Measurements from ENCODE around the gene LSM14A.
"Not testable (repeated sequence)": the region's sequence is repeated elsewhere in the genome, so short reads cannot be mapped to it uniquely, and the experiment has no call there.

LSM14A gene

DNA sequence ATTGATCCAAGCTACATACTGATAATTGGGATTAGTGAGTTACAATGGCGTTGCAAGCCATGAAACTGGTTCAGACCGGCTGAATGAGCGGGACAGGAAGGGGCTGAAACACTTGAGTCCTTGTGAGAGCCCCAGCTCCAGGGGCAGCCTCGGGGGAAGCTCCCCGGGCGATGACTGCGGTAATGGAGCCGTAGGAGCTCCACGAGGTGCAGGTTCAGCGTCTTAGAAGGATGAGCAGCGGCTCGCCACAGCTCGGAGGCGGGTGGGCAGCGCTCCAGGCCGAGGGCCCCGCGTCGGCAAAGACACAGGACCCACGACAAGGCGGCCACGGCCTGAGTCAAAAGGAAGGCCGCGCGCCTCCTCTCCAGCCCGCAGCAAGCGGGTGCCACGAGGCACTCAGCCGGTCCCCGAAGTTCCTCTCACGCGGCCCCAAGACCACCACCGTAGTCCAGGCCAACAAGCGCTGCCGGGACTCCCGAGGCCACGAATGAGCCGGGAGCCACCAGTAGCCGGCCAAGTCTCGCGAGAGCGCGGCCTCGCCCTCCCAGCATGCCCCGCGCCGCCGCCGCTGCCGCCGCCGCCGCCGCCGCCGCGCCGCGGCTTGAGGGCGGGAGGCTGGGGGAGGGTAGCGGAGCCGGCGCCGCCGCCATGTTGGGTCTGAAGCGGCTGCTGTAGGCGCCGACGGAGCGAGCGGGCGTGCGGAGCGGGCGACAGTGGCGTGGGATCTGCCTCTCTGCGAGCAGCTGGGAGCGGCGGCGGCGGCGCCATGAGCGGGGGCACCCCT is at the start of gene LSM14A:
TSS of gene LSM14A (plus strand) at position 628 of the 784 bp plus-strand sequence. CDS start at position 767, 139 bp downstream.
- no peak for FAIRE-seq

DNA sequence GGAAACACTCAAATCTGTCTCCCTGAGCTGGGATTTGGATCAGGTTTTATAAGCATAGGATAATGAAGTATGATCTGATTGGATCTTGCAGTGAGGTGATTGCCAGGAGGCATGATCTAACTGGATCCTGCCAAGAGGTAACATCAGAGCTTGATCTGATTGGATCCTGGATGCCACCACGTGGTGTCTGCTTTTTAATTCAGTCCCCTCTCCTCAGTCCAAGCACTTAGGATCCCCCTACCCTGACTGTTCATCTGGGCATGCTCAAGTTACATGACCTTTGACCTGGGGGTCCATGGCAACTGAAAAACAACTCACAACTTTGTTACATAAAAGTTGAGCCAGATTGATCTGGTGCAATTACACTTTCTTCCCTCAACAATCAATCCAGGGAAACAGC is 47.5 kb upstream of the LSM14A start:
- FAIRE-seq: no peak

DNA sequence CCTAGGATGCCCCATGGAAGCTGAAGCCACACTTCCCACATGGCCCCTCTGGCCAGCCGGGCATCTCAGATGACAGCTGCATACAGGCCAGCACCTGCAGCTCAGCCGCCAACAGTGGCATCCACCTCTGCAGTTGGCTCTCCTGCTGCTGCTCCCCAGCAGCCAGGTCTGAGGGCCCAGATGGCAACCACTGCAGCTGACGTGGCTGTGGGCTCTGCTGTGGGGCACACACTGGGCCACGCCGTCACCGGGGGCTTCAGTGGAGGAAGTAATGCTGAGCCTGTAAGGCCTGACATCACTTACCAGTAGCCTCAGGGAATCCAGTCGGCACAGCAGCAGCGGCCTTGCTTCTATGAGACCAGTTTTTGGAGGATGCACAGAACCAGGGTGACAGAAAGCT is 45.3 kb upstream of the LSM14A start:
- no peak for FAIRE-seq

DNA sequence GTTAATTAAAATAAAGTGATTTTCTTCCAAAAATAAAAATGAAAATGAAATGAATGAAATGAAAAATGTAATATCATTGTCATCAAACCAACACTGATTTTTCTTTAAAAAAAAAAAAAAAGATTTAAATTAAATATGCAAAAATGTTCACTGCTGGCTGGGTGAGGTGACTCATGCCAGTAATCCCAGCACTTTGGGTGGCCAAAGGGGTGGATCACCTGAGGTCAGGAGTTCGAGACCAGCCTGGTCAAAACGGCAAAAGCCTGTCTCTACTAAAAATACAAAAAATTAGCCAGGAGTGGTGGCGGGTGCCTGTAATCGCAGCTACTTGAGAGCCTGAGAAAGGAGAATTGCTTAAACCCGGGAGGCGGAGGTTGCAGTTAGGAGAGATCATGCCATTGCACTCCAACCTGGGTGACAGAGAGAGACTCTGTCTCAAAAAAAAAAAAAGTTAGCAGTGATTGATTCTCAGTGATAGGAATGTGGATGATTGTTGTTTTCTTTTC is 44.6 kb upstream of the LSM14A start:
- FAIRE-seq: no peak

DNA sequence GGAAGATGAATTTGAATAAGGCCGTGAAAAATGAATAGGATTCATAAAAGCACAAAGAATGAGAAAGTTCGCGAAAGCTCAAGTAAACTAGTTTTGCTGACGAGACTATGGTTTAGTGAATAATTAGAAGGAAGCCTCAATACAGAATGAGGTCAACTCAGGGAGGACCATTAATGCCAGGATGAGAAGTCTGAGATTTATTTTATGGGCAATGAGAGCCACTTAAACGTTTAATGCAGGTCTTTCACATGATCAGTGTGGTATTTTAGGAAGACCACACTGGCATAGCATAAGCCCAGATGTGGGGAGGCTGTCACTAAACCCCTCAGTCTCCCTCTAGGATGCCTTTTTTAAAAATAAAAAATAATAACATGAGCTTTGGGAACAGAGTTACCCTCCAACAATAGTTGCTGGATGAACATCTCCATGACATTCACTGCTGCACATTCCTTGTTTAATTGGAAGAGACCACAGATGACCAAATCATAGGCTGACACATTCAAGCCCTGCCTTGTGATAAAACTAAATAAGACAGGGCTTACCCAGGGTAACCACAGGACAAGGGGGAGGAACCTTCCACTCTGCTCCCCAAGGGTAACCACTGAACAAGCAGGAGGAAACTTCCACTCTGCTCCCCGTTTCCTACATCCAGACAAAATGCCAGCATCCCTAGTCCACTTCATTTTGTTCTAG is 43.6 kb upstream of the LSM14A start:
- no peak for FAIRE-seq

DNA sequence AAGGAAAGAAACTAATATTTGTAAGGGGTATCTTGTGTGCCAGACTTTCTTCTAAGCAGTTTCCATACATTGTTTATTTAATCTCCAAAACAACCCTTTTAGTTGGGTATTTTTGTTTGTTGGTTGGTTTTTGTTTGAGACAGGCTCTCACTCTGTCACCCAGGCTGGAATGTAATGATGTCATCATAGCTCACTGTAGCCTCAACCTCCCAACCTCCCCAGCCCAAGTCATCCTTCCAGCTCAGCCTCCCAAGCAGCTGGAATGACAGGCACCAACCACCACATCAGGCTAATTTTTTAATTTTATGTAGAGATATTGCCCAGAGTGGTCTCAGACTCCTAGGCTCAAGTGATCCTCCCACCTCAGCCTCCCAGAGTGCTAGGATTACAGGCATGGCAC is 41.2 kb upstream of the LSM14A start:
- no peak for FAIRE-seq

DNA sequence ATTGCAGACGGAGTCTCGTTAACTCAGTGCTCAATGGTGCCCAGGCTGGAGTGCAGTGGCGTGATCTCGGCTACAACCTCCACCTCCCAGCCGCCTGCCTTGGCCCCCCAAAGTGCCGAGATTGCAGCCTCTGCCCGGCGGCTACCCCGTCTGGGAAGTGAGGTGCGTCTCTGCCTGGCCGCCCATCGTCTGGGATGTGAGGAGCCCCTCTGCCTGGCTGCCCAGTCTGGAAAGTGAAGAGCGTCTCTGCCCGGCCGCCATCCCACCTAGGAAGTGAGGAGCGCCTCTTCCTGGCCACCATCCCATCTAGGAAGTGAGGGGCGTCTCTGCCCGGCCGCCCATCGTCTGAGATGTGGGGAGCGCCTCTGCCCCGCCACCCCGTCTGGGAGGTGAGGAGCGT is 40.2 kb upstream of the LSM14A start:
- FAIRE-seq: not testable (repeated sequence)

DNA sequence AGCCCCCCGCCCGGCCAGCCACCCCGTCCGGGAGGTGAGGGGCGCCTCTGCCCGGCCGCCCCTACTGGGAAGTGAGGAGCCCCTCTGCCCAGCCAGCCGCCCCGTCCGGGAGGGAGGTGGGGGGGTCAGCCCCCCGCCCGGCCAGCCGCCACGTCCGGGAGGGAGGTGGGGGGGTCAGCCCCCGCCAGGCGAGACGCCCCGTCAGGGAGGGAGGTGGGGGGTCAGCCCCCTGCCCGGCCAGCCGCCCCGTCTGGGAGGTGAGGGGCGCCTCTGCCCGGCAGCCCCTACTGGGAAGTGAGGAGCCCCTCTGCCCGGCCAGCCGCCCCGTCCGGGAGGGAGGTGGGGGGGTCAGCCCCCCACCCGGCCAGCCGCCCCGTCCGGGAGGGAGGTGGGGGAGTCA is 39.6 kb upstream of the LSM14A start:
- not testable (repeated sequence) for FAIRE-seq

DNA sequence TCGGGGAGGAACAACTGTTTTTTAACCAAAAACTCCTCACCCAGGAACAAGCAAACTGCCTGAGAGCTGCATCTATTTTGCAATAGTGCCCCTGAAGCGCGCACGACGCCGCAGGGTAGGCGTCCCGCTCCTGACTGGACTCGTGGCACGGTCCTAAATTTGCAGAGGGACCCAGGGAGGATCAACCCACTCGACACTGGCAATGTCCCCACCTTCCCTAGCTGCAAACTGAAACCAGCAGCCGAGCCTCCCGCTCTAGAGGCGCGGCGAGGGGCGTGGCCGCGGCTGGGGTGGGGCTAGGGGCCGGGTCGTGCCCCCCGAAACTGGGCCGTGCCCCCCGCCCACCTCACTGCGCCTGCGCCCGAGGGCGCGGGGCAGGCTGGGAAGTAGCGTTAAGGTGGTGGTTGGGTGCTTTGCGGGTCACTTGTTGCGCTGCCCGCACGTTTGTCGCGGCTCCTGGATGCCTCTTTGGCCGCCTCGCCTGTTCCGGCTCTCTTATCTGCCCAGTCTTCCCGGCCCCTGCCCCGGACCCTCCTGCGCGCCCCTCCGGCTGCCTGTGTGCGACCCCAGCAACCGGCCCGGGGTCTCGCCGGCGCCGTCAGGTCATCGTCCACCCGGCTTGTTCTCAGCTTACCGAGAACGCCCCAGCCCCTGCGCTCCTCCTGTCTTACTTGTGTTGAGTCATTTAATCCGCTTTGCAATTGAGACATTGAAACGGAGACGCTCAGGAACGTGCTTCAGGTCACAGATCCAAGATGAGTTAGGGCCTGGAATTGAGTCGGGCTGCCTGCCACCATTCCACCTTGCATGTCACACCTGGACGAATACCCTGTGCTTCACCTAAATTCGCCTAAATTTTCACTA is 37.9 kb upstream of the LSM14A start:
- no peak for FAIRE-seq

DNA sequence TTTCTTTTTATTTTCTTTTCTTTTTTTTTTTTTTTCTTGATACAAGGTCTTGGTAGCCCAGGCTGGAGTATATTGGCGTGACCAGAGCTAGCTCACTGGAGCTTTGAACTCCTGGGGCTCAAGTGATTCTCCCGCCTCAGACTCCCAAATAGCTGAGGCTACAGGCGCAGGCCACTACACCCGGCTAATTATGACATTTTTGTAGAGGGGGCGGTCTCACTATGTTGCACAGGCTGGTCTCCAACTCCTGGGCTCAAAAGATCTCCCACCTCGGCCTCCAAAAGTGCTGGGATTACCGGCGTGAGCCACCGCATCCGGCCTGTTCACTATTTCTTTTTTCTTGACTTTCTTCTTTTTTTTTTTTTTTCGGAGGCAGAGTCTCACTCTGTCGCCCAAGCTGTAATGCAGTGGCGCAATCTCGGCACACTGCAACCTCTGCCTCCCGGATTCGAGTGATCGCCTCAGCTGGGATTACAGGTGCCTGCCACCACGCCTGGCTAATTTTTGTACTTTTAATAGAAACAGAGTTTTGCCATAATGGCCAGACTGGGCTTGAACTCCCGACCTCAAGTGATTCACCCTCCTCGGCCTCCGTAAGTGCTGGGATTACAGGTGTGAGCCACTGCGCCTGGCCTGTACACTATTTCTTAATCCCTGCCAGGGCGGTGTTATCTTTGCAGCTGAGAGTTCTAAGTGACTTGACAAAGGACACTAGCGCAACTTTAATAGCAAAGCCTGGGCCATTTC is 37.1 kb upstream of the LSM14A start:
- no peak for FAIRE-seq

DNA sequence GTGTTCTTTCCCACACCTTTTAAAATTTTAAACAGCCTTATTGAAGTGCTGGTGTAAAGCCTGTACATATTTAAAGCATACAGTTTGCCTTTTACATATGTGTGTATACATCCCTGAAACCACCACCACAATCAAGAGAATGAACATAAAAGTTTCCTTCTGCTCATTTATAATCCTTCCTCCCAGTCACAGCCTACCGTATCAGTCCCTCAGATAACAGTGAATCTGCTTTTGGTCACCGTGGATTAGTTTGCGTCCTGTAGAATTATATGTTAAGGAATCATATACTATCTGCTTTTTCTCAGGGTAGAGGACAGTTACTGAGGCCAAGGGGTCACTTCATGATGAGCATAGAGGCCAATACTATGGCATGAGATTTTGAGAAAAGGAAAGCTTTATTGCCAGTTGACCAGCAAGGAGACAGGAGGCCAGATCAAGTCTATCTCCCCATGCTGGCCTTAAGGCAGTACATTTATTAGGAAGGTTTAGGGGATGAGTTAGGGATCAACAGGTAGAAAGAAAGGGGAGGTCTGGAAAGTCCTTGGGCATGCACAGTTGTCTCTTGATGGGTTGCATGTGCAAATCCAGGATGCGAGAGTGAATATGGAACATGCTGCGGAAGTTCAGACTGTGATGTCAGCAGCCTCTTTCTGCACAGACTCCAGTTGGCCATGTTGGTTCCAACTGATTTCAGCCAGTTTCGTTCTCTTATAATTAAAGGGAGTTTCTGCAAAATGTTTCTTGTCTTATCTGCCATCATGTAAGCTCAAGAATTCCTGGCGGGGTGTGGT is 36.3 kb upstream of the LSM14A start:
- no peak for FAIRE-seq

DNA sequence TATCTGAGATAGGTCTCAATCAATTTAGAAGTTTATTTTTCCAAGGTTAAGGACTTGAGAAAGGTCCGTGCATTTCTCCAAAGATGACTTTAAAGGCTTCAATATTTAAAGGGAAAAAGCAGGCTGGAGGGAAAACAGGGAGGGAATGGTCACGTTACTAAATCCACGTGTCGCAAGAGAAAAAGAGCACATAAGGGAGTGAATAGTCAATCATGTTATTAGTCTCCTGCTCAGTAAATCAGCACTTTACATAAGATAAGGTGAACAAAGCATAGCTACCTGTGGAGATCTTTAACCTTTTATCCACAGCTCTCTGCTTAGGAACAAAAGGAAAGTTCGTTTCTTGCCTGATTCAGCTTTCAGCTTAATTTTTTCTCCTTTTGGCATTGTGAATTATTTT is 31.3 kb upstream of the LSM14A start:
- no peak for FAIRE-seq

DNA sequence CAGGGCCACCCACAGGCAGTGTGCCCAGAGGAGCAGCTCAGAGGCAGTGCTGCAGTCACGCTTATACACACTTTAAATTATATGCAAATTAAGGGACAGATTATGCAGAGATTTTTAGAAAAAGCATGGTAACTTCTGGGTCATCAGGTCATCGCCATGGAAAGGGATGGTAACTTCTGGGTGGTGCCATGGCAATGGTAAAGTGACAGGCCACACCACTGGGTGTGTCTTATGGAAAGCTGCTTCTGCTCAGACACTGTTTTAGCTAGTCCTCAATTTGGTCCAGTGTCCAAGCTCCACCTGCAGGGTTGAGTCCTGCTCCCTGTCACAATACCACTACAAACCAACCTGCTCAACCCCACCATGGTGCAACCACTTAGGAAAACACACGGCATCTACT is 29.9 kb upstream of the LSM14A start:
- no peak for FAIRE-seq

DNA sequence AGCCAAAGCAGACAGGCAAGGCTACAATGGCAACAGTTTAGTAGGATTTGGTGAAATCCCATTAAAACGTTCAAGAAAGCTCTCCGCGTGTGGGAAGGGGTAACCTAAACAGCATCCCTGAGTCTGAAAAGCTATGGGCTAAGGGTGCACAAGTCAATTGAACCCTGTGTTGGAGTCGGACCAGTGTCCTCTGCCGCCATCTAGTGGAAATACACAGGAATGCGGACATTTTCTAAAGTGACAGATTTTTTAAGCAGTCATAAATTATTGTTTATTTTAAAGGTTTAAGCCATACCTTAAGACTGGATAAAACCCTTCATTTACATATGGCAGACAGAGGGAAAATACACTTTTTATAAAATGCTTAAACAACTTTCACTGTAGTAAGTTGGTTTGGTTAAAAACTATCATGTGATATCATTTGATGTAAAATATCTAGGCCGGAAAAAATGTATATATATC is 26.5 kb upstream of the LSM14A start:
- peak; percentile 91 for FAIRE-seq

DNA sequence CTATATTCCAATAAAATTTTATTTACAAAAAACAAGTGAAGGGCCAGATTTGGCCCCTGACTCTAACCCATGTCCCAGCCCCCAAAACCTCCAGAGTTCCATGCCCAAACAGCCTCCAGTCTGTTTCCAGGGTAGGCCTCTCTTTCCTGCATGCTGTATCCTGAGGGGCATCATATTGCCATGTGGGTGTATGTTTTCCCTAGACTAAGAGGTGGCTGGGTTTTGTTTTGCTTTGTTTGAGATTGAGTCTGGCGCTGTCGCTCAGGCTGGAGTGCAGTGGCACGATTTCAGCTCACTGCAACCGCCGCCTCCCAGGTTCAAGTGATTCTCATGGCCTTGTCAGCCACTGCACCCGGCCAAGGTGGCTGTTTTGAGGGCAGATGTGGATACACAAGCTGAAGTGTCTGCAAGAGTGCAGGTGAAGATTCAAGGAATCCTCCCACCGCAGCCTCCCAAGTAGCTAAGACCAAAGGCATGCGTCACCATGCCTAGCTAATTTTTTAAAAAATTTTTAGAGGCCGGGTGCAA is 23.6 kb upstream of the LSM14A start:
- no peak for FAIRE-seq

DNA sequence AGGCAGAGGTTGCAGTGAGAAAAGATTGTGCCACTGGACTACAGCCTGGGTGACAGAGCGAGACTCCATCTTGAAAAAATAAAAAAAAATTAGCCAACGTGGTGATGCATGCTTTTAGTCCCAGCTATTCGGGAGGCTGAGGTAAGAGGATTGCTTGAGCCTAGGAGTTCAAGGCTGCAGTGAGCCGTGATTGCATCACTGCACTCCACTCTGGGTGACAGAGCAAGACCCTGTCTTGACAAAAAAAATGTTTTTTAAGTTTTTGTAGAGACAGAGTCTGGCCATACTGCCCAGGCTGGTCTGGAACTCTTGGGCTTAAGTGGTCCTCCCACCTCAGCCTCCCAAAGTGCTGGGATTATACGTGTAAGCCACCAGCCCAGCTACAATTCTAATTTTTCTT is 22.4 kb upstream of the LSM14A start:
- no peak for FAIRE-seq

DNA sequence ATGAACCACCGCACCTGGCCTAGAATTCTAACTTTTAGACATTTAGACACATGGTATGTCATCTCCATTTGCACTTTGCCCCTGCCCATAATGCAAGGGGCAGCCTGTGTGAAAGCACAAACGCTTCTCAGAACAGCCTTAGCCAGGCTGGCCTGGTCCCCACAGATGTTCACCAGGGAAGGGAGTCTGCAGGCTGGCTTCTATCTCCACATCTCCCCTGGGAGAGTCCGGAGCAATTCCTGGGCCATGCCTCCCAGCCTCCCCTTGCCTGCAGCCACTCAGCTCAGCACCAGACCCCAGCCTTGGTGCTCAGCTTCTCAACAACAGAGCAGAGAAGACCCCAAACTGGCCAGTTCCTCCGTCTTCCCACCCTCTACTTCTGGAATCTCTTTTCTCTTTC is 21.7 kb upstream of the LSM14A start:
- no peak for FAIRE-seq

DNA sequence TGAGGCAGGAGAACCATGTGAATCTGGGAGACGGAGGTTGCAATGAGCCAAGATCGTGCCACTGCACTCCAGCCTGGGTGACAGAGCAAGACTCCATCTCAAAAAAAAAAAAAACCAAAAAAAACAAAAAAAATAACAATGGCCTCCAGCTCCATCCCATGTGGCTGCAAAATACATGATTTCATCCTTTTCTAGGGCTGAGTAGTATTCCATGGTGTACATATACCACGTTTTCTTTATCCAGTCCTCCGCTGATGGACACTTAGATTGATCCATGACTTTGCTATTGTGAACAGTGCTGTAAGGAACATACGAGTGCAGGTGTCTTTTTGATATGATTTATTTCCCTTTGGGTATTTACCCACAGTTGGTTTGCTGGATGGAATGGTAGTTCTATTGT is 20.9 kb upstream of the LSM14A start:
- no peak for FAIRE-seq

DNA sequence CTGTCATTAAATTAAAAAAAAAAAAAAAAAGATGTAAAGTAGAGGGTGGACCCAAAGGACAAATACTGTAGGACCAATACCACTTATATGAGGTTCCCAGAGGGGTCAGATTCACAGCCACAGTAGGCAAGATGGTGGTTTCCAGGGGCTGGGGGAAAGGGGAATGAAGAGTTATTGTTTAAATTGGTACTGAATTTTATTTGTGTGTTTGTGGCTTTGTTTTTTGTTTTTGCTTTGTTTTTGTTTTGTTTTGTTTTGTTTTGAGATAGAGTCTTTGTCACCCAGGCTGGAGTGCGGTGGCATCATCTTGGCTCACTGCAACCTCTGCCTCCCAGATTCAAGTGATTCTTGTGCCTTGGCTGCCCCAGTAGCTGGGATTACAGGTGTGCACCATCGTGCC is 17.9 kb upstream of the LSM14A start:
- FAIRE-seq: no peak

DNA sequence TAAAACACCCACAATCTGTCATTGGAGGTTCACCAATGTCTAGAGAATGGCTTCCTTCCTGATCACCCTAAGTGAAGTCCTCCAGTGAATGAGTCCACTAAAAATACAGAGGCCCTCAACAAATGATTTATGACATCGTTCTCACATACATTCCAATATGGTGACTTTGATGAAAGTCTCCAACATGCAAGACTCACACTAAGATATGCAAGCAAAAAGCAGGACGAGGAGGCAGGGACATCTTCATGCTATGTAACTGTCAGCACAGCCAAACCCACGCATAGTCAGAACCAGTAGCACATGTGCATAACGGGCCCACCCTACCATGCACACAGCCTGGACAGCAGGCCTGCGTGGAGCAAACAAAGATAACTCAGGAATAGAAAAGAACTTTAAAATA is 16.6 kb upstream of the LSM14A start:
- FAIRE-seq: no peak

DNA sequence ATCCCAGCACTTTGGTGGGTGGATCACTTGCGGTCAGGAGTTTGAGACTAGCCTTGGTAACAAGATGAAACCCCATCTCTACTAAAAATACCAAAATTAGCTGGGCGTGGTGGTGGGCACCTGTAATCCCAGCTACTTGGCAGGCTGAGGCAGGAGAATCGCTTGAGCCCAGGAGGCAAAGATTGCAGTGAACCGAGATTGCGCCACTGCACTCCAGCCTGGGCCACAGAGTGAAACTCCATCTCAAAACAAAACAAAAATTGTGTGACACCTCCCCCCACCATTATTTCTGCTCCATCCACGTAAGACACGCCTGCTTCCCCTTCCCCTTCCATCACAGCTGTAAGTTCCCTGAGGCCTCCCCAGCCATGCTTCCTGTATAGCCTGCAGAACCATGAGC is 13.3 kb upstream of the LSM14A start:
- FAIRE-seq: not testable (repeated sequence)
